Stimulated activated CD4-positive, alpha-beta T cell treated with anti-CD3 and anti-CD28 coated beads, TNF-alpha, amount 100 ng/mL, for 4 hours (primary cell): ENCODE data around the gene BPI.
"Not testable (repeated sequence)": the region's sequence is repeated elsewhere in the genome, so short reads cannot be mapped to it uniquely, and the experiment has no call there.

ENCODE experiments used
- DNase-seq, 3 experiments: peaks; one replicate each; pipeline ENCODE4 v3.0.0-alpha.2; 2020; ENCODE audit warnings: low read depth in 3 of 3

BPI gene

GRCh38 chr20:38278131-38278530 lies 25.8 kb upstream of the BPI start:
- no peak for DNase-seq

GRCh38 chr20:38278763-38279162 lies 25.2 kb upstream of the BPI start:
- DNase-seq: no peak

- DNase-seq: not testable (repeated sequence)
Measured at GRCh38 chr20:38281176-38281915, 22.6 kb upstream of the BPI start.

GRCh38 chr20:38283236-38283635 lies 20.7 kb upstream of the BPI start:
- no peak for DNase-seq

- not testable (repeated sequence) for DNase-seq
Measured at GRCh38 chr20:38284066-38284650, 19.8 kb upstream of the BPI start.

GRCh38 chr20:38284893-38285444 lies 19.0 kb upstream of the BPI start:
- no peak for DNase-seq

- no peak for DNase-seq
Measured at GRCh38 chr20:38286586-38287531, 17.1 kb upstream of the BPI start.

GRCh38 chr20:38290829-38291814 lies 12.8 kb upstream of the BPI start:
- no peak for DNase-seq

GRCh38 chr20:38291966-38292365 lies 12.0 kb upstream of the BPI start:
- DNase-seq: no peak

- no peak for DNase-seq
Measured at GRCh38 chr20:38293491-38294065, 10.4 kb upstream of the BPI start.

GRCh38 chr20:38294076-38294591 lies 9.8 kb upstream of the BPI start:
- no peak for DNase-seq

GRCh38 chr20:38295811-38296210 lies 8.1 kb upstream of the BPI start:
- no peak for DNase-seq

- DNase-seq: no peak
Measured at GRCh38 chr20:38296433-38296832, 7.5 kb upstream of the BPI start.

- no peak for DNase-seq
Measured at GRCh38 chr20:38297916-38298674, 5.9 kb upstream of the BPI start.

- no peak for DNase-seq
Measured at GRCh38 chr20:38298768-38299288, 5.1 kb upstream of the BPI start.

GRCh38 chr20:38299963-38300362 lies 4.0 kb upstream of the BPI start:
- DNase-seq: no peak

GRCh38 chr20:38300438-38300837 lies 3.5 kb upstream of the BPI start:
- no peak for DNase-seq

- no peak for DNase-seq
Measured at GRCh38 chr20:38301309-38301708, 2.6 kb upstream of the BPI start.

- DNase-seq: no peak
Measured at GRCh38 chr20:38302786-38303185, 1.2 kb upstream of the BPI start.
